ENCODE measurements around the gene KRTAP10-4. TPM values are rescaled to one million over a fixed set of nuclear protein-coding genes. Genes with fewer than 3 reads are reported as not detected.

KRTAP10-4 gene
- polyA plus RNA-seq, 1 donor = not detected

DNA sequence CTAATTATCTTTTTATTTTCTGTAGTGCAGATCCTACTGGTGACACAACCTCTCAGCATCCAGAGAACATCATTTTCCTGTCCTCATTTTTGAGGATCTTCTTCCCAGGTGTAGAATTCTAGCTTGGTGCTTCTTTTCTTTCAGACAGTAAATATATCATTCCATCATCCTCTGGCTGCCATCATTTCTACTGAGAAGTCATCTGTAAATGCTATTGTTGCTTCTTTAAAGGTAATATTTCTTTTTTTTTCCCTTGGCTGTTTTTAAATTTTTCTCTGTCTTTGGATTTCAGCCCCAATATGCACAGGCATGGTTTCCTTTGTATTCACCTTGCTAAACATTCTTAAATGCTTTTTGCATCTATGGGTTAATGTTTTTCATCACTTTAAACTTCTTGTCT, 50.0 kb downstream of the KRTAP10-4 start:
- no peaks in the 10 kb centered on the region for H3K36me3 ChIP-seq (ENCODE audit: control insufficient read depth, insufficient read depth, low read length)

More for the DNA sequence above, 50.0 kb downstream of the KRTAP10-4 start:
- H3K4me3 ChIP-seq (ENCODE audit: low read length) = no peak overlapping the region
- H3K9me3 ChIP-seq (ENCODE audit: control insufficient read depth, low read depth, low read length) = peaks cover 3% of the 10 kb centered on the region
- H3K4me1 ChIP-seq (ENCODE audit: control insufficient read depth, insufficient read depth, low read length) = no peaks in the 10 kb centered on the region
- no peak overlapping the region for H3K27ac ChIP-seq (ENCODE audit: low read length)
- DNase-seq = no peak
- H3K27me3 ChIP-seq (ENCODE audit: control insufficient read depth, insufficient read depth, low read length) = peaks cover 4% of the 10 kb centered on the region

Other genes starting within 250 kb of the KRTAP10-4 start
- gene CFAP410, start 234.3 kb upstream of the KRTAP10-4 start, polyA plus RNA-seq = 33.0 TPM
- 2.2 TPM for gene TRPM2, start 220.1 kb upstream of the KRTAP10-4 start, polyA plus RNA-seq
- gene LRRC3, start 118.2 kb upstream of the KRTAP10-4 start, polyA plus RNA-seq = 18.8 TPM
- gene KRTAP10-1, start 33.5 kb upstream of the KRTAP10-4 start, polyA plus RNA-seq = not detected
- gene KRTAP10-2, start 22.2 kb upstream of the KRTAP10-4 start, polyA plus RNA-seq = not detected
- gene KRTAP10-3, start 14.9 kb upstream of the KRTAP10-4 start, polyA plus RNA-seq = not detected
- gene KRTAP10-5, start 6.9 kb downstream of the KRTAP10-4 start, polyA plus RNA-seq = not detected
- not detected for gene KRTAP10-6, start 18.8 kb downstream of the KRTAP10-4 start, polyA plus RNA-seq
- gene KRTAP10-7, start 26.9 kb downstream of the KRTAP10-4 start, polyA plus RNA-seq = not detected
- gene KRTAP10-8, start 38.4 kb downstream of the KRTAP10-4 start, polyA plus RNA-seq = not detected
- not detected for gene KRTAP10-9, start 53.4 kb downstream of the KRTAP10-4 start, polyA plus RNA-seq
- not detected for gene KRTAP10-10, start 63.6 kb downstream of the KRTAP10-4 start, polyA plus RNA-seq
- not detected for gene KRTAP10-11, start 72.7 kb downstream of the KRTAP10-4 start, polyA plus RNA-seq
- gene KRTAP12-4, start 80.9 kb downstream of the KRTAP10-4 start, polyA plus RNA-seq = not detected
- not detected for gene KRTAP12-3, start 84.2 kb downstream of the KRTAP10-4 start, polyA plus RNA-seq
- gene KRTAP12-2, start 93.2 kb downstream of the KRTAP10-4 start, polyA plus RNA-seq = not detected
- not detected for gene KRTAP12-1, start 108.4 kb downstream of the KRTAP10-4 start, polyA plus RNA-seq
- not detected for gene KRTAP10-12, start 123.4 kb downstream of the KRTAP10-4 start, polyA plus RNA-seq
- gene TSPEAR, start 137.8 kb downstream of the KRTAP10-4 start, polyA plus RNA-seq = 0.55 TPM
- 97.1 TPM for gene UBE2G2, start 228.1 kb downstream of the KRTAP10-4 start, polyA plus RNA-seq
- gene SUMO3, start 244.3 kb downstream of the KRTAP10-4 start, polyA plus RNA-seq = 94.4 TPM

Data from large intestine (tissue), 3 donors.